PC-3 (cell line): ENCODE results near the gene ERBB2. TPM values are rescaled to one million over a fixed set of nuclear protein-coding genes. Genes with fewer than 3 reads are reported as not detected.
A peak's percentile ranks its signal among the peaks of the same experiment; 100 is the strongest.

Experiments used
- ATAC-seq: fragments of 200-7000 bp; cut with Tn5 transposase; 2 replicates; pipeline ENCODE4 v1.9.1; 2020; ENCODE audit warnings: mild to moderate bottlenecking, moderate library complexity
- BruUV-seq: library from RNA; stranded (reverse); fragments of 400-500 nt; replicated peaks from 2 replicates; lab custom pipeline; 2021; lab: Mats Ljungman, UMichigan
- CTCF ChIA-PET: fragments of 300-600 bp; sonication (Branson Sonifier 250); formaldehyde crosslinking; loops from one replicate; lab custom pipeline; 2022; ENCODE audit warnings: antibody characterized with exemption; lab: Charles Lee
- POLR2A ChIA-PET: fragments of 300-600 bp; sonication (Branson Sonifier 250); formaldehyde crosslinking; loops from one replicate; lab custom pipeline; 2022; ENCODE audit warnings: antibody characterized with exemption; ENCODE audit not compliant: unreplicated experiment; lab: Charles Lee
- DNase-seq: peaks from one replicate; pipeline ENCODE4 v3.0.0-alpha.2; 2015
- H2AFZ ChIP-seq: fragments of 300-600 bp; sonication (generic); 2 replicates; pipeline ENCODE4 v1.6.0; 2016; ENCODE audit warnings: antibody characterized with exemption, low read length
- H3F3A ChIP-seq: fragments of 300-600 bp; sonication (generic); one replicate; pipeline ENCODE4 v1.6.0; 2017; ENCODE audit warnings: antibody characterized with exemption, low read length, control low read depth, mild to moderate bottlenecking; ENCODE audit not compliant: unreplicated experiment
- H3K27ac ChIP-seq: fragments of 300-600 bp; sonication (generic); 2 replicates; pipeline ENCODE4 v1.5.1; 2016; ENCODE audit warnings: mild to moderate bottlenecking, low read length
- H3K27me3 ChIP-seq: fragments of 300-600 bp; sonication (generic); 2 replicates; pipeline ENCODE4 v1.6.1; 2016; ENCODE audit warnings: low read length, mixed read lengths
- H3K36me3 ChIP-seq: fragments of 300-600 bp; sonication (generic); 2 replicates; pipeline ENCODE4 v1.6.1; 2016; ENCODE audit warnings: low read depth, mixed run types, low read length, mixed read lengths
- H3K4me1 ChIP-seq: fragments of 300-600 bp; sonication (generic); 2 replicates; pipeline ENCODE4 v1.5.1; 2016; ENCODE audit warnings: low read length; ENCODE audit not compliant: insufficient read depth
- H3K4me2 ChIP-seq: fragments of 300-600 bp; sonication (generic); 2 replicates; pipeline ENCODE4 v1.6.0; 2016; ENCODE audit warnings: low read length
- H3K4me3 ChIP-seq: fragments of 300-600 bp; sonication (generic); 2 replicates; pipeline ENCODE4 v1.5.1; 2016; ENCODE audit warnings: mild to moderate bottlenecking, low read length, mixed read lengths
- H3K79me2 ChIP-seq: fragments of 300-600 bp; sonication (generic); 2 replicates; pipeline ENCODE4 v1.6.1; 2017; ENCODE audit warnings: low read length, mixed read lengths
- H3K9ac ChIP-seq: fragments of 300-600 bp; sonication (generic); 2 replicates; pipeline ENCODE4 v1.6.0; 2016; ENCODE audit warnings: mild to moderate bottlenecking, low read length
- H3K9me2 ChIP-seq: fragments of 300-600 bp; sonication (generic); replicated peaks from 2 replicates; pipeline ENCODE4 v1.6.1; 2016; ENCODE audit warnings: mixed run types, low read length, mixed read lengths
- H3K9me3 ChIP-seq: fragments of 300-600 bp; sonication (generic); 2 replicates; pipeline ENCODE4 v1.6.1; 2016; ENCODE audit warnings: low read length, mixed read lengths
- H4K20me1 ChIP-seq: fragments of 300-600 bp; sonication (generic); 2 replicates; pipeline ENCODE4 v1.6.1; 2016; ENCODE audit warnings: low read length, mixed read lengths
- EZH2 ChIP-seq: fragments of 300-600 bp; sonication (generic); IDR thresholded peaks from one replicate; pipeline ENCODE4 v1.6.1; 2017; ENCODE audit warnings: antibody characterized with exemption, mild to moderate bottlenecking, low read length; ENCODE audit not compliant: unreplicated experiment
- EZH2phosphoT487 ChIP-seq: fragments of 300-600 bp; sonication (generic); IDR thresholded peaks from 2 replicates; pipeline ENCODE4 v1.6.1; 2018; ENCODE audit warnings: mild to moderate bottlenecking, antibody characterized with exemption, low read length, borderline replicate concordance
- intact Hi-C: fragments of 100-400 bp; cut with micrococcal nuclease; formaldehyde crosslinking; loops from 2 replicates; pipeline ENCODE4 v1.9.0; 2023
- total RNA-seq: library from RNA; depleted of rRNA; stranded (reverse); fragments of >200 nt; gene quantifications from 2 replicates; pipeline ENCODE4 v1.2.3, GENCODE V29; 2014
- TF ChIP-seq, protein P1 (sequence below): fragments of 300-600 bp; sonication (generic); conservative IDR thresholded peaks from 2 replicates; pipeline ENCODE4 v1.5.1; 2017; ENCODE audit warnings: antibody characterized with exemption, low read depth, mild to moderate bottlenecking, low read length

Gene ERBB2
- total RNA-seq, 1 experiment from 2014 or later: 36.2 TPM

GRCh38 chr17:39674179-39674578 is 25.7 kb upstream of the ERBB2 start:
- CTCF ChIA-PET: no interaction called here
- no peak overlapping the region for H3K9ac ChIP-seq
- ATAC-seq (no peak), DNase-seq (no peak)
- no peaks in the 10 kb centered on the region for H3K9me2 ChIP-seq
- H3K4me3 ChIP-seq: no peak overlapping the region
- no peaks in the 10 kb centered on the region for H3K79me2 ChIP-seq
- H3K27me3 ChIP-seq: no peaks in the 10 kb centered on the region
- POLR2A ChIA-PET: no interaction called here
- no peak overlapping the region for H3K27ac ChIP-seq
- H2AFZ ChIP-seq: no peak overlapping the region
- H4K20me1 ChIP-seq: no peaks in the 10 kb centered on the region
- H3K4me2 ChIP-seq: no peak overlapping the region
- H3K36me3 ChIP-seq: no peaks in the 10 kb centered on the region
- H3K9me3 ChIP-seq: no peaks in the 10 kb centered on the region
- intact Hi-C loops: no loop called here
- TF ChIP-seq EZH2 (no peak), EZH2phosphoT487 (no peak)
- TF ChIP-seq, protein P1, sequence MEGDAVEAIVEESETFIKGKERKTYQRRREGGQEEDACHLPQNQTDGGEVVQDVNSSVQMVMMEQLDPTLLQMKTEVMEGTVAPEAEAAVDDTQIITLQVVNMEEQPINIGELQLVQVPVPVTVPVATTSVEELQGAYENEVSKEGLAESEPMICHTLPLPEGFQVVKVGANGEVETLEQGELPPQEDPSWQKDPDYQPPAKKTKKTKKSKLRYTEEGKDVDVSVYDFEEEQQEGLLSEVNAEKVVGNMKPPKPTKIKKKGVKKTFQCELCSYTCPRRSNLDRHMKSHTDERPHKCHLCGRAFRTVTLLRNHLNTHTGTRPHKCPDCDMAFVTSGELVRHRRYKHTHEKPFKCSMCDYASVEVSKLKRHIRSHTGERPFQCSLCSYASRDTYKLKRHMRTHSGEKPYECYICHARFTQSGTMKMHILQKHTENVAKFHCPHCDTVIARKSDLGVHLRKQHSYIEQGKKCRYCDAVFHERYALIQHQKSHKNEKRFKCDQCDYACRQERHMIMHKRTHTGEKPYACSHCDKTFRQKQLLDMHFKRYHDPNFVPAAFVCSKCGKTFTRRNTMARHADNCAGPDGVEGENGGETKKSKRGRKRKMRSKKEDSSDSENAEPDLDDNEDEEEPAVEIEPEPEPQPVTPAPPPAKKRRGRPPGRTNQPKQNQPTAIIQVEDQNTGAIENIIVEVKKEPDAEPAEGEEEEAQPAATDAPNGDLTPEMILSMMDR: no peak
- no TSS peak for BruUV-seq
- no peaks in the 10 kb centered on the region for H3F3A ChIP-seq
- H3K4me1 ChIP-seq: peaks cover 11% of the 10 kb centered on the region; the same call in 1 of the 2 replicates

- TF ChIP-seq, protein P1: no peak
- no peak overlapping the region for H3K4me3 ChIP-seq
- H3F3A ChIP-seq: no peaks in the 10 kb centered on the region
- no peaks in the 10 kb centered on the region for H3K27me3 ChIP-seq
- DNase-seq (peak; percentile 36), ATAC-seq (no peak; the same call in 1 of the 2 replicates)
- no peaks in the 10 kb centered on the region for H3K9me2 ChIP-seq
- peaks cover 11% of the 10 kb centered on the region; the same call in 1 of the 2 replicates for H3K4me1 ChIP-seq
- ChIA-PET POLR2A (interaction anchor here (0.6 kb wide), 1 partner anchor 106 kb away, joined by 3 read pairs; no protein-coding TSS in a partner anchor), CTCF (no interaction called here)
- H2AFZ ChIP-seq: no peak overlapping the region
- no peak overlapping the region for H3K27ac ChIP-seq
- peak overlapping the region; percentile 16; the same call in 1 of the 2 replicates for H3K4me2 ChIP-seq
- no peaks in the 10 kb centered on the region for H3K9me3 ChIP-seq
- intact Hi-C loops: no loop called here
- no peaks in the 10 kb centered on the region for H3K79me2 ChIP-seq
- no peak overlapping the region for H3K9ac ChIP-seq
- BruUV-seq: no TSS peak
- no peaks in the 10 kb centered on the region for H3K36me3 ChIP-seq
- H4K20me1 ChIP-seq: no peaks in the 10 kb centered on the region
These were observed 25.0 kb upstream of the ERBB2 start for GRCh38 chr17:39674702-39675389.

DNA sequence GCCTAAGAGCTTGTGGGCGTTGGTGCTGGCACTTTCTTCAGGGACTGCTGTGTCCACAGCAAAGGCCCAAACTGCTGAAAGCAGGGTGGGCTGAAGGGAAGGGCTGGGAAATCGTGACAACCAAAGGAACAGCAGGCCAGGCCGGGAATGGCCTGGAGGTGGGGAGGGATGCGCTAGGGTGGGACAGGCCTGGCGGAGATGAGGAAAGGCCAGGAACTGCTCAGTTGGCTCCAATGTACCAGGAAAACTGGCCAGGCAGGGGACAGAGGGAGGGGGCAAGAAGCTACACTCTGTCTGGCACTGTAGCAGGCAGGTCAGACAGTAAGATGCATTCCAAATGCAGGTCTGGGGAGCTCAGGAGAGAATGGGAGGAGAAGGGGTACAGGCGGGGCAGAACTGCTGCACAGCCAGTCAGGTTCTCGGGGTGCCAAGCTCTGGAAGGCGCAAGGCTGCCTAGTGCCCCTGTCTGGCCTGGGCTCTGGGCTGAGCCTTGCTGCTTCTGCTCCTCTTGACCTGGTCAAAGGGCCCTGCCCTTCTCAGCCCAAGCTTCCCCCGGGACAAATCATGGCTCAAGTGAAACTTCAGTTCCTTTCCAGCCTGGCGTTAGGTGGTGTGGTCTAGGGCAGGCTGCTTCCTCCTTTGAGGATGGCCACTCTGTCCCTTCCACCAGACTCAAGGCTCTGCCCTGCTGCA is 24.3 kb upstream of the ERBB2 start:
- BruUV-seq: no TSS peak
- Histone ChIP-seq H3K79me2 (no peaks in the 10 kb centered on the region), H3K4me1 (peaks cover 11% of the 10 kb centered on the region; the same call in 1 of the 2 replicates), H3K27ac (no peak overlapping the region), H3K36me3 (no peaks in the 10 kb centered on the region), H3F3A (no peaks in the 10 kb centered on the region), H3K4me2 (peak overlapping the region; percentile 16; the same call in 1 of the 2 replicates), H3K9ac (no peak overlapping the region), H3K9me2 (no peaks in the 10 kb centered on the region), H2AFZ (no peak overlapping the region), H3K27me3 (no peaks in the 10 kb centered on the region), H4K20me1 (no peaks in the 10 kb centered on the region), H3K4me3 (no peak overlapping the region), H3K9me3 (no peaks in the 10 kb centered on the region)
- no peak for TF ChIP-seq EZH2phosphoT487
- TF ChIP-seq EZH2: no peak
- TF ChIP-seq, protein P1: no peak
- CTCF ChIA-PET: no interaction called here
- POLR2A ChIA-PET: no interaction called here
- intact Hi-C loops: no loop called here
- DNase-seq: no peak
- ATAC-seq: no peak
